ENCODE data around the gene PACS1. TPM values are rescaled to one million over a fixed set of nuclear protein-coding genes. Genes with fewer than 3 reads are reported as not detected.

The PACS1 gene
- total RNA-seq, 2 experiments from 2014 or later = 179 to 183 TPM

GRCh38 chr11:66072081-66072480 is 2.0 kb downstream of the PACS1 start:
- Histone ChIP-seq H3K4me1 (ENCODE audit: insufficient read depth, low read length) (peaks cover 54% of the 10 kb centered on the region), H3K27me3 (ENCODE audit: control insufficient read depth in 1 of 2, insufficient read depth in 2 of 2, low read length in 2 of 2) (no peaks in the 10 kb centered on the region), H3K4me3 (ENCODE audit: low read length) (peak overlapping the region; percentile 87), H3K9me3 (ENCODE audit: control insufficient read depth in 1 of 2, insufficient read depth in 1 of 2, low read length in 2 of 2) (no peaks in the 10 kb centered on the region), H3K27ac (ENCODE audit: low read depth in 1 of 2, low read length in 2 of 2) (peak overlapping the region; percentile 51 to 62), H3K36me3 (ENCODE audit: insufficient read depth, low read length) (peaks cover 59% of the 10 kb centered on the region)
- intact Hi-C loops (cut with DNase I, micrococcal nuclease) = loop anchor here in 1 of 2 experiments (5.0 kb wide), 1 partner anchor 45 kb away; no protein-coding TSS in a partner anchor
- CTCF ChIA-PET = interaction anchor here (1.2 to 4.0 kb wide), 3 partner anchors 9 to 62 kb away, joined by 4 to 28 read pairs (median 6); no protein-coding TSS in a partner anchor
- Mint-ChIP-seq H3K4me1 (ENCODE audit: low read depth) (peaks cover 70% of the 10 kb centered on the region), H3K9me3 (no peaks in the 10 kb centered on the region), H3K27ac (peak overlapping the region; percentile 88), H3K4me3 (peak overlapping the region; percentile 96), H3K27me3 (no peaks in the 10 kb centered on the region), H3K36me3 (ENCODE audit: low read depth) (peaks cover 85% of the 10 kb centered on the region)
- POLR2A ChIA-PET = interaction anchor here (0.5 to 7.0 kb wide), 6 partner anchors 9 to 55 kb away, joined by 3 to 135 read pairs (median 22); partner anchors contain the start of gene SF3B2
- ATAC-seq (ENCODE audit: poor library complexity) (no peak), DNase-seq (no peak)
- TF ChIP-seq CTCF (IDR thresholded peaks at IDR 0.05) = no peak

- peak overlapping the region; percentile 88 for H3K27ac Mint-ChIP-seq
Measured at GRCh38 chr11:66072518-66072917, 2.4 kb downstream of the PACS1 start.

GRCh38 chr11:66073669-66074068 is 3.6 kb downstream of the PACS1 start:
- H3K27me3 Mint-ChIP-seq = no peaks in the 10 kb centered on the region
- H3K9me3 ChIP-seq (ENCODE audit: control insufficient read depth in 1 of 2, insufficient read depth in 1 of 2, low read length in 2 of 2) = no peaks in the 10 kb centered on the region
- peaks cover 57% of the 10 kb centered on the region for H3K4me1 ChIP-seq (ENCODE audit: insufficient read depth, low read length)
- peak overlapping the region; percentile 96 for H3K4me3 Mint-ChIP-seq
- ATAC-seq (ENCODE audit: poor library complexity) (no peak), DNase-seq (no peak)
- no peak overlapping the region for H3K27ac ChIP-seq (ENCODE audit: low read depth in 1 of 2, low read length in 2 of 2)
- H3K27me3 ChIP-seq (ENCODE audit: control insufficient read depth in 1 of 2, insufficient read depth in 2 of 2, low read length in 2 of 2) = no peaks in the 10 kb centered on the region
- TF ChIP-seq CTCF (IDR thresholded peaks at IDR 0.05) = no peak
- H3K9me3 Mint-ChIP-seq = no peaks in the 10 kb centered on the region
- POLR2A ChIA-PET = interaction anchor here (7.0 kb wide), 1 partner anchor 44 kb away, joined by 76 read pairs; no protein-coding TSS in a partner anchor
- H3K27ac Mint-ChIP-seq = peak overlapping the region; percentile 88
- no peak overlapping the region for H3K4me3 ChIP-seq (ENCODE audit: low read length)
- CTCF ChIA-PET = interaction anchor here (0.6 kb wide), 2 partner anchors 9 to 951 kb away, joined by 3 to 4 read pairs; no protein-coding TSS in a partner anchor
- H3K36me3 Mint-ChIP-seq (ENCODE audit: low read depth) = peaks cover 85% of the 10 kb centered on the region
- peaks cover 52% of the 10 kb centered on the region for H3K36me3 ChIP-seq (ENCODE audit: insufficient read depth, low read length)
- peaks cover 71% of the 10 kb centered on the region for H3K4me1 Mint-ChIP-seq (ENCODE audit: low read depth)
- intact Hi-C loops (cut with DNase I, micrococcal nuclease) = loop anchor here in 1 of 2 experiments (5.0 kb wide), 1 partner anchor 44 kb away; no protein-coding TSS in a partner anchor

More at GRCh38 chr11:66072518-66072917, 2.4 kb downstream of the PACS1 start:
- peaks cover 59% of the 10 kb centered on the region for H3K4me1 ChIP-seq (ENCODE audit: insufficient read depth, low read length)
- intact Hi-C loops (cut with DNase I, micrococcal nuclease) = loop anchor here in 1 of 2 experiments (5.0 kb wide), 1 partner anchor 45 kb away; no protein-coding TSS in a partner anchor
- Mint-ChIP-seq H3K9me3 (no peaks in the 10 kb centered on the region), H3K4me3 (peak overlapping the region; percentile 96), H3K27me3 (no peaks in the 10 kb centered on the region), H3K36me3 (ENCODE audit: low read depth) (peaks cover 85% of the 10 kb centered on the region), H3K4me1 (ENCODE audit: low read depth) (peaks cover 69% of the 10 kb centered on the region)
- no peak for TF ChIP-seq CTCF (IDR thresholded peaks at IDR 0.05)
- H3K9me3 ChIP-seq (ENCODE audit: control insufficient read depth in 1 of 2, insufficient read depth in 1 of 2, low read length in 2 of 2) = no peaks in the 10 kb centered on the region
- ChIA-PET CTCF (no interaction called here), POLR2A (interaction anchor here (6.4 to 7.0 kb wide), 2 partner anchors 9 to 45 kb away, joined by 76 to 135 read pairs; no protein-coding TSS in a partner anchor)
- DNase-seq (no peak), ATAC-seq (ENCODE audit: poor library complexity) (no peak)
- no peaks in the 10 kb centered on the region for H3K27me3 ChIP-seq (ENCODE audit: control insufficient read depth in 1 of 2, insufficient read depth in 2 of 2, low read length in 2 of 2)
- H3K27ac ChIP-seq (ENCODE audit: low read depth in 1 of 2, low read length in 2 of 2) = peak overlapping the region; percentile 51 to 62
- H3K36me3 ChIP-seq (ENCODE audit: insufficient read depth, low read length) = peaks cover 58% of the 10 kb centered on the region
- H3K4me3 ChIP-seq (ENCODE audit: low read length) = peak overlapping the region; percentile 87

Measured in CD4-positive, alpha-beta T cell (primary cell).